Vagina (tissue), 2 donors: Measurements from ENCODE around the gene S100A2.

Source experiments
- CTCF ChIP-seq, 3 experiments: fragments of 450-650 bp in 2 of 3; fragments of 200-600 bp in 1 of 3; sonication (generic) in 1 of 3; IDR thresholded peaks; one replicate each; pipeline ENCODE4 v1.5.1; 2017 to 2019; ENCODE audit warnings: antibody characterized with exemption in 3 of 3, mild to moderate bottlenecking in 2 of 3, moderate library complexity in 2 of 3
- POLR2A ChIP-seq, 2 donors: fragments of 450-650 bp; IDR thresholded peaks; one replicate each; pipeline ENCODE4 v1.6.1; 2017; ENCODE audit warnings: antibody characterized with exemption in 2 of 2, mild to moderate bottlenecking in 2 of 2, moderate library complexity in 2 of 2

DNA sequence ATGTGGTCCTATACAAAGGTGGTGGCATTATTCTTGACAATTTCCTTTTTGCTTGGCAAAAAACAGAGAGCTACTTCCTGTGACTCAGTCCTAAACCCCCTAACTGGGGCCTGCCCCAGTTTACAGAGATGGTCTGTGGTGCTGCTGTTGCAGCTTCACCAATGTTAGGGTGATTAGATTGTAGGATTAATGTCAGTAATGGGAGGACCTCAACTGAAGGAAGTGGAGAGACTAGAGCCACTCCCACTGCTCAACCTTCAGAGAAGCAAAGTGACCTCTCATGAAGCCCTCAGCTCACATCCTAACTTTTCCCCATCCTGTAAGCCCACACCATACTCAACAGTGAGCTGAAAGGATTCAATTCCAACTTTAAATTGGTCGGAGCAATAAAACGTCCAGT, 33.5 kb downstream of the S100A2 start:
- no peak for TF ChIP-seq CTCF (IDR thresholded peaks at IDR 0.05)
- TF ChIP-seq POLR2A (IDR thresholded peaks at IDR 0.05): no peak
